Measurements from ENCODE around the gene GABRB2. TPM values are rescaled to one million over a fixed set of nuclear protein-coding genes. Genes with fewer than 3 reads are reported as not detected.

The GABRB2 gene
- total and polyA plus RNA-seq, 2 experiments from 2014 or later: not detected

DNA sequence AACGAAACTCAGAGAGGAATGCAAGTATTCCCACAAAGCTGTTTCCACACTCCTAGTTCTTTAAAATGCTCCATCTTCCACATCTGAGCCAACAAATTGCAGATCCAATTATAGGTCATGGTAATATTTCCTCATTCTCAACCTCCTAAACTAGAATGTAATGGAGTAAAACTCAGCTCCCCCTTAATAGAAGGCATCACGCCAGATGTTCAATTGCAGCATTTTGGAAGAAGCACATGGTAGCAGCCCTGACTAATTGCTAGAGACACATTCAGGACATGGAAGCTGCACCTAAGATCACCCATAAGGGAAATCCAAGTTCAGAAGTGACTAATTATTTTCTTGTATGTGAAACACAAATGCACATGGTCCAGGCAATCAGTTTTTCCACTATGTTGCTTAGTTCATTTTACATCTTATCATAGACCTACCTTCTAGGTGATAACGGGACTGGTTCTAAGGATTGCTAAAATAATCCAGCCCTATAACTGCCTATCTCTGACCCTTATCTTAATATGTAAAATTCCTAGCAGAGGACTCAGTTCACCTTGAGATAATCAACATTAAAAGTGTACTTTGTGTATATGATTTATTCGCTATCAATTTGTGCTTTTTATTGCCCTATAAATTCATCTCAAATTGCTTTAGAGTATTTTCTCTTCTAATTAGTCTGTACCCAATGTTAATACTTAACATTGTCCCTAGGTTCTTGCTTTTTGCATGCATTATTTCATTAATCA, 75.1 kb downstream of the GABRB2 start:
- no peak overlapping the region for H3K9ac ChIP-seq
- no peaks in the 10 kb centered on the region for H3K79me2 ChIP-seq (ENCODE audit: insufficient read depth)
- no peak overlapping the region for H2AFZ ChIP-seq
- 32 to 33% methylated on average over 4 of the region's 4 CpGs for WGBS, 2 experiments (ENCODE audit: low coverage in 1 of 2, low lambda C conversion rate in 2 of 2, missing lambda C conversion rate in 2 of 2)
- H3K36me3 ChIP-seq (ENCODE audit: low read depth): no peaks in the 10 kb centered on the region
- no peaks in the 10 kb centered on the region for H3K4me1 ChIP-seq (ENCODE audit: insufficient read depth)
- TF ChIP-seq EZH2phosphoT487 (IDR thresholded peaks at IDR 0.05; ENCODE audit: insufficient read depth, low read depth) (no peak), EZH2 (IDR thresholded peaks at IDR 0.05; ENCODE audit: insufficient read depth, poor library complexity, severe bottlenecking) (no peak)
- no peaks in the 10 kb centered on the region for H3K27me3 ChIP-seq (replicated peaks; ENCODE audit: insufficient read depth)
- H3K4me3 ChIP-seq: no peak overlapping the region
- in situ Hi-C loops (cut with MboI): no loop called here
- no peaks in the 10 kb centered on the region for H3F3A ChIP-seq (ENCODE audit: insufficient read depth)
- H3K9me3 ChIP-seq (ENCODE audit: low read depth): no peaks in the 10 kb centered on the region
- no peaks in the 10 kb centered on the region for H3K9me2 ChIP-seq (ENCODE audit: insufficient read depth)
- no peak overlapping the region for H3K27ac ChIP-seq
- no peaks in the 10 kb centered on the region for H4K20me1 ChIP-seq (ENCODE audit: insufficient read depth)
- H3K4me2 ChIP-seq (ENCODE audit: unreplicated experiment): no peak overlapping the region
- no peak for DNase-seq

DNA sequence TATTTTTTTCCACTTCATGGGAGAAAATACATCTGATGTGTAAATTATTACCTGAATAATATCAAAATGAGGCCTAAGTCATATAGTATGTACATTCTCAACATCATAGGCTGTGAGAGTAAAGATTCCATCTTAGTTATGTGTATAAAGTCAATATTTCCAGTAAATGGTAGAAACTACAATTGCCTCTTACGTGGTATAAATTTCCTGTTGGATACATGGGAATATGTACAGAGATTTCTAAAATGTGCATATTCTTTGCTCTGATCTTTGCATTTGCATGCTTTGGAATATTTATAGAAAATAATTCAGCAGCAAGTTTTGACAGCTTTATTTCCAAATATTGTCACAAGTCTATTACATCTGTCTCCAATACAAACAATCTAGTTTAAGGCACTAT, 78.8 kb downstream of the GABRB2 start:
- H3K9me3 ChIP-seq (ENCODE audit: low read depth): no peaks in the 10 kb centered on the region
- H3K27me3 ChIP-seq (replicated peaks; ENCODE audit: insufficient read depth): no peaks in the 10 kb centered on the region
- WGBS, 2 experiments (ENCODE audit: low coverage in 1 of 2, low lambda C conversion rate in 2 of 2, missing lambda C conversion rate in 2 of 2): 20 to 23% methylated on average over 1 of the region's 1 CpG
- H2AFZ ChIP-seq: no peak overlapping the region
- H3K79me2 ChIP-seq (ENCODE audit: insufficient read depth): no peaks in the 10 kb centered on the region
- H3K4me2 ChIP-seq (ENCODE audit: unreplicated experiment): no peak overlapping the region
- H3K27ac ChIP-seq: no peak overlapping the region
- DNase-seq: no peak
- H3K9me2 ChIP-seq (ENCODE audit: insufficient read depth): no peaks in the 10 kb centered on the region
- no peak overlapping the region for H3K4me3 ChIP-seq
- H3F3A ChIP-seq (ENCODE audit: insufficient read depth): no peaks in the 10 kb centered on the region
- H3K4me1 ChIP-seq (ENCODE audit: insufficient read depth): no peaks in the 10 kb centered on the region
- H3K36me3 ChIP-seq (ENCODE audit: low read depth): no peaks in the 10 kb centered on the region
- in situ Hi-C loops (cut with MboI): no loop called here
- H4K20me1 ChIP-seq (ENCODE audit: insufficient read depth): no peaks in the 10 kb centered on the region
- H3K9ac ChIP-seq: no peak overlapping the region
- TF ChIP-seq EZH2 (IDR thresholded peaks at IDR 0.05; ENCODE audit: insufficient read depth, poor library complexity, severe bottlenecking): no peak
- TF ChIP-seq EZH2phosphoT487 (IDR thresholded peaks at IDR 0.05; ENCODE audit: insufficient read depth, low read depth): no peak

- H3K4me2 ChIP-seq (ENCODE audit: unreplicated experiment): no peak overlapping the region
- no peaks in the 10 kb centered on the region for H3F3A ChIP-seq (ENCODE audit: insufficient read depth)
- H3K4me1 ChIP-seq (ENCODE audit: insufficient read depth): no peaks in the 10 kb centered on the region
- no peak overlapping the region for H2AFZ ChIP-seq
- no peak overlapping the region for H3K27ac ChIP-seq
- no peaks in the 10 kb centered on the region for H3K27me3 ChIP-seq (replicated peaks; ENCODE audit: insufficient read depth)
- no peak overlapping the region for H3K9ac ChIP-seq
- in situ Hi-C loops (cut with MboI): no loop called here
- H3K79me2 ChIP-seq (ENCODE audit: insufficient read depth): no peaks in the 10 kb centered on the region
- no peaks in the 10 kb centered on the region for H4K20me1 ChIP-seq (ENCODE audit: insufficient read depth)
- no peak for TF ChIP-seq EZH2 (IDR thresholded peaks at IDR 0.05; ENCODE audit: insufficient read depth, poor library complexity, severe bottlenecking)
- no peak for TF ChIP-seq EZH2phosphoT487 (IDR thresholded peaks at IDR 0.05; ENCODE audit: insufficient read depth, low read depth)
- no peak overlapping the region for H3K4me3 ChIP-seq
- no peaks in the 10 kb centered on the region for H3K9me2 ChIP-seq (ENCODE audit: insufficient read depth)
- no peaks in the 10 kb centered on the region for H3K36me3 ChIP-seq (ENCODE audit: low read depth)
- H3K9me3 ChIP-seq (ENCODE audit: low read depth): no peaks in the 10 kb centered on the region
- no peak for DNase-seq
- 19 to 23% methylated on average over 1 of the region's 1 CpG for WGBS, 2 experiments (ENCODE audit: low coverage in 1 of 2, low lambda C conversion rate in 2 of 2, missing lambda C conversion rate in 2 of 2)
Measured at GRCh38 chr5:161460741-161461140, 85.8 kb downstream of the GABRB2 start.

DNA sequence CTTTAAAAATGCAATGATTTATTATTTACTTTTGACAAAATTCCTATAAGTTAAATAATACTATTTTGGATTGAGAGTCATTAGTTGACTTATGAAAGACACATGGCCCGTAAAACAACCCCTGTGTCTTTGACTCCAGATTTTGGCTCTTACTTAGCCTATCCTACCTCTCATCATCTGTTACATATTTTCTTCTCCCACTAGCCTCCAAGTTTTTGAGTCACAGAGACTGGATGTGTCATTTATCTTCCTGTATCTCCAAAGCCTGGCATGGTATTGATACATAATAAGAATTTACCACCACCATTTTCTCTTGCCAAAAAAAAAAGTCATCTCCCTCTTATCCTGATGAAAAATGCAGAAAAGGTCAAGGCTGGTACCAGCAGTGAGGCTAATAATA, 99.9 kb downstream of the GABRB2 start:
- Histone ChIP-seq H2AFZ (no peak overlapping the region), H3K4me1 (ENCODE audit: insufficient read depth) (no peaks in the 10 kb centered on the region), H3K9ac (no peak overlapping the region), H3K4me2 (ENCODE audit: unreplicated experiment) (no peak overlapping the region), H3K27ac (no peak overlapping the region), H4K20me1 (ENCODE audit: insufficient read depth) (no peaks in the 10 kb centered on the region), H3K4me3 (no peak overlapping the region), H3K36me3 (ENCODE audit: low read depth) (no peaks in the 10 kb centered on the region), H3F3A (ENCODE audit: insufficient read depth) (no peaks in the 10 kb centered on the region), H3K27me3 (replicated peaks; ENCODE audit: insufficient read depth) (no peaks in the 10 kb centered on the region), H3K9me3 (ENCODE audit: low read depth) (no peaks in the 10 kb centered on the region), H3K9me2 (ENCODE audit: insufficient read depth) (no peaks in the 10 kb centered on the region), H3K79me2 (ENCODE audit: insufficient read depth) (no peaks in the 10 kb centered on the region)
- TF ChIP-seq EZH2phosphoT487 (IDR thresholded peaks at IDR 0.05; ENCODE audit: insufficient read depth, low read depth) (no peak), EZH2 (IDR thresholded peaks at IDR 0.05; ENCODE audit: insufficient read depth, poor library complexity, severe bottlenecking) (no peak)
- in situ Hi-C loops (cut with MboI): no loop called here
- 0% methylated on average over 1 of the region's 1 CpG for WGBS, 2 experiments (ENCODE audit: low coverage in 1 of 2, low lambda C conversion rate in 2 of 2, missing lambda C conversion rate in 2 of 2)
- no peak for DNase-seq

- Histone ChIP-seq H3K9me3 (ENCODE audit: low read depth) (no peaks in the 10 kb centered on the region), H3K4me3 (no peak overlapping the region), H3K9me2 (ENCODE audit: insufficient read depth) (no peaks in the 10 kb centered on the region), H2AFZ (no peak overlapping the region), H3K36me3 (ENCODE audit: low read depth) (no peaks in the 10 kb centered on the region), H3K79me2 (ENCODE audit: insufficient read depth) (no peaks in the 10 kb centered on the region), H3K4me1 (ENCODE audit: insufficient read depth) (no peaks in the 10 kb centered on the region), H3K27me3 (replicated peaks; ENCODE audit: insufficient read depth) (no peaks in the 10 kb centered on the region), H3K27ac (no peak overlapping the region), H3K9ac (no peak overlapping the region), H4K20me1 (ENCODE audit: insufficient read depth) (no peaks in the 10 kb centered on the region), H3F3A (ENCODE audit: insufficient read depth) (no peaks in the 10 kb centered on the region), H3K4me2 (ENCODE audit: unreplicated experiment) (no peak overlapping the region)
- no peak for DNase-seq
- in situ Hi-C loops (cut with MboI): no loop called here
- no peak for TF ChIP-seq EZH2phosphoT487 (IDR thresholded peaks at IDR 0.05; ENCODE audit: insufficient read depth, low read depth)
- no peak for TF ChIP-seq EZH2 (IDR thresholded peaks at IDR 0.05; ENCODE audit: insufficient read depth, poor library complexity, severe bottlenecking)
Measured at GRCh38 chr5:161442471-161442870, 104.1 kb downstream of the GABRB2 start.
